Hepatocyte (in vitro differentiated cells): ENCODE measurements around the gene RGCC.

Source experiments
- CTCF ChIP-seq: fragments of 200-600 bp; sonication (generic); IDR thresholded peaks from 2 replicates; pipeline ENCODE4 v1.5.1; 2016; ENCODE audit warnings: antibody characterized with exemption, mild to moderate bottlenecking; ENCODE audit not compliant: poor library complexity
- EZH2 ChIP-seq: fragments of 200-600 bp; sonication (generic); IDR thresholded peaks from 2 replicates; pipeline ENCODE4 v1.6.1; 2016; ENCODE audit warnings: antibody characterized with exemption, mild to moderate bottlenecking, borderline replicate concordance
- EZH2phosphoT487 ChIP-seq: fragments of 200-600 bp; sonication (generic); IDR thresholded peaks from one replicate; pipeline ENCODE4 v1.6.1; 2018; ENCODE audit warnings: antibody characterized with exemption, mild to moderate bottlenecking, low read depth, moderate library complexity; ENCODE audit not compliant: unreplicated experiment, severe bottlenecking

- TF ChIP-seq CTCF = no peak
- TF ChIP-seq EZH2phosphoT487 = no peak
- TF ChIP-seq EZH2 = no peak
These were observed at the start of gene RGCC for GRCh38 chr13:41456768-41457588.
